Keratinocyte (primary cell): Measurements from ENCODE around the gene KRTAP1-5. TPM values are rescaled to one million over a fixed set of nuclear protein-coding genes. Genes with fewer than 3 reads are reported as not detected.

ENCODE experiments used
- DNase-seq: peaks from one replicate; pipeline ENCODE4 v3.0.0-alpha.2; 2011; ENCODE audit warnings: low read depth, missing footprints, low spot score
- FAIRE-seq: peaks from 2 replicates; lab custom pipeline; 2011; peaks lifted over from hg19 to GRCh38; lab: Jason Lieb, UNC
- H2AFZ ChIP-seq: 2 replicates; pipeline ENCODE4 v1.6.0; 2012; ENCODE audit warnings: low read length, control low read depth, inconsistent platforms; ENCODE audit not compliant: control insufficient read depth
- H3K27ac ChIP-seq: 2 replicates; pipeline ENCODE4 v1.5.1; 2011; ENCODE audit warnings: low read length; ENCODE audit not compliant: control insufficient read depth, insufficient read depth
- H3K27me3 ChIP-seq: 3 replicates; pipeline ENCODE4 v1.6.0; 2011; ENCODE audit warnings: low read length; ENCODE audit not compliant: control insufficient read depth, insufficient read depth; ENCODE audit errors: extremely low read depth
- H3K36me3 ChIP-seq, 2 experiments: 2 replicates in 1 of 2; 3 replicates in 1 of 2; pipeline ENCODE4 v1.5.1; 2011; ENCODE audit warnings: low read length in 2 of 2, mild to moderate bottlenecking in 1 of 2; ENCODE audit not compliant: control insufficient read depth in 2 of 2, insufficient read depth in 2 of 2; ENCODE audit errors: extremely low read depth in 1 of 2
- H3K4me1 ChIP-seq: 3 replicates; pipeline ENCODE4 v1.5.1; 2011; ENCODE audit warnings: low read length; ENCODE audit not compliant: control insufficient read depth, insufficient read depth; ENCODE audit errors: extremely low read depth
- H3K4me2 ChIP-seq: 3 replicates; pipeline ENCODE4 v1.6.0; 2011; ENCODE audit warnings: low read depth, low read length; ENCODE audit not compliant: control insufficient read depth, insufficient read depth; ENCODE audit errors: extremely low read depth
- H3K4me3 ChIP-seq, 3 experiments: fragments of 200-600 bp in 1 of 3; sonication (generic) in 1 of 3; 2 replicates in 2 of 3; 3 replicates in 1 of 3; pipeline ENCODE4 v1.5.1; 2011 to 2016; ENCODE audit warnings: low read length in 3 of 3, mild to moderate bottlenecking in 3 of 3, control low read depth in 2 of 3, inconsistent platforms in 1 of 3, low read depth in 1 of 3, mixed read lengths in 1 of 3, mixed run types in 1 of 3, moderate library complexity in 1 of 3; ENCODE audit not compliant: control insufficient read depth in 2 of 3, insufficient read depth in 2 of 3; ENCODE audit errors: extremely low read depth in 1 of 3
- H3K79me2 ChIP-seq: 2 replicates; pipeline ENCODE4 v1.6.0; 2012; ENCODE audit warnings: low read length; ENCODE audit not compliant: control insufficient read depth, insufficient read depth
- H3K9ac ChIP-seq: 3 replicates; pipeline ENCODE4 v1.6.0; 2011; ENCODE audit warnings: low read length; ENCODE audit not compliant: control insufficient read depth, insufficient read depth; ENCODE audit errors: extremely low read depth
- H3K9me1 ChIP-seq: 3 replicates; pipeline ENCODE4 v1.6.0; 2011; ENCODE audit warnings: low read length; ENCODE audit not compliant: control insufficient read depth, insufficient read depth; ENCODE audit errors: extremely low read depth
- H3K9me3 ChIP-seq: 2 replicates; pipeline ENCODE4 v1.5.1; 2012; ENCODE audit warnings: low read depth, low read length; ENCODE audit not compliant: control insufficient read depth
- H4K20me1 ChIP-seq: 3 replicates; pipeline ENCODE4 v1.6.0; 2011; ENCODE audit warnings: low read length; ENCODE audit not compliant: control insufficient read depth, insufficient read depth; ENCODE audit errors: extremely low read depth
- EZH2 ChIP-seq: IDR thresholded peaks from one replicate; pipeline ENCODE4 v1.6.1; 2012; ENCODE audit warnings: inconsistent platforms, mild to moderate bottlenecking, low read length, moderate library complexity
- dilution Hi-C: fragments of 300-500 bp; cut with MboI; formaldehyde crosslinking; loops from one replicate; pipeline ENCODE4 v1.7.0; 2020; ENCODE audit warnings: low sequenced_read_pairs; ENCODE audit not compliant: extremely low pct_ligation_motif_present
- polyA minus RNA-seq, 3 experiments: library from RNA; depleted of rRNA, polyadenylated mRNA; stranded (reverse); fragments of >200 nt; gene quantifications; 1 replicate in 1 of 3; 2 replicates in 1 of 3; 3 replicates in 1 of 3; pipeline ENCODE4 v1.2.3, GENCODE V29; 2011
- polyA plus RNA-seq, 5 experiments: library from polyadenylated mRNA; depleted of rRNA in 3 of 5; stranded (reverse) in 3 of 5; stranded (forward) in 1 of 5; unstranded in 1 of 5; fragments of >200 nt; gene quantifications; 1 replicate in 1 of 5; 2 replicates in 3 of 5; 3 replicates in 1 of 5; pipeline versions ENCODE4 v1.2.1 to v1.2.3, GENCODE V29; 2011 to 2012; ENCODE audit warnings: missing spikeins in 2 of 5, low read depth in 1 of 5, low replicate concordance in 1 of 5
- TF ChIP-seq, protein P1 (sequence below), 3 experiments: IDR thresholded peaks in 1 of 3; conservative IDR thresholded peaks in 1 of 3; optimal IDR thresholded peaks in 1 of 3; 2 replicates in 2 of 3; 3 replicates in 1 of 3; pipeline versions ENCODE3 to v1.5.1; 2011; ENCODE audit warnings: low read length in 3 of 3, mild to moderate bottlenecking in 3 of 3, moderate library complexity in 2 of 3, control low read depth in 1 of 3, inconsistent platforms in 1 of 3; ENCODE audit not compliant: insufficient read depth in 2 of 3; ENCODE audit errors: extremely low read depth in 1 of 3

The KRTAP1-5 gene, protein sequence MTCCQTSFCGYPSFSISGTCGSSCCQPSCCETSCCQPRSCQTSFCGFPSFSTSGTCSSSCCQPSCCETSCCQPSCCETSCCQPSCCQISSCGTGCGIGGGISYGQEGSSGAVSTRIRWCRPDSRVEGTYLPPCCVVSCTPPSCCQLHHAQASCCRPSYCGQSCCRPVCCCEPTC
- 0.05 to 0.23 TPM (median 0.08 TPM) in 3 replicates for polyA plus RNA-seq
- polyA plus RNA-seq (2011; ENCODE audit: low read depth): not detected
- polyA plus RNA-seq (2011; cell fraction: cytosol; rRNA removed): 0.06 and 0.09 TPM in 2 replicates
- 0.13 and 0.52 TPM in 2 replicates for polyA plus RNA-seq (2011; cell fraction: nucleus; rRNA removed)
- polyA plus RNA-seq (2012; ENCODE audit: low replicate concordance): not detected in 2 replicates
- not detected in 3 replicates for polyA minus RNA-seq
- polyA minus RNA-seq (2011; cell fraction: cytosol; rRNA and poly(A)+ RNA removed): not detected
- not detected in 2 replicates for polyA minus RNA-seq (2011; cell fraction: nucleus; rRNA and poly(A)+ RNA removed)

DNA sequence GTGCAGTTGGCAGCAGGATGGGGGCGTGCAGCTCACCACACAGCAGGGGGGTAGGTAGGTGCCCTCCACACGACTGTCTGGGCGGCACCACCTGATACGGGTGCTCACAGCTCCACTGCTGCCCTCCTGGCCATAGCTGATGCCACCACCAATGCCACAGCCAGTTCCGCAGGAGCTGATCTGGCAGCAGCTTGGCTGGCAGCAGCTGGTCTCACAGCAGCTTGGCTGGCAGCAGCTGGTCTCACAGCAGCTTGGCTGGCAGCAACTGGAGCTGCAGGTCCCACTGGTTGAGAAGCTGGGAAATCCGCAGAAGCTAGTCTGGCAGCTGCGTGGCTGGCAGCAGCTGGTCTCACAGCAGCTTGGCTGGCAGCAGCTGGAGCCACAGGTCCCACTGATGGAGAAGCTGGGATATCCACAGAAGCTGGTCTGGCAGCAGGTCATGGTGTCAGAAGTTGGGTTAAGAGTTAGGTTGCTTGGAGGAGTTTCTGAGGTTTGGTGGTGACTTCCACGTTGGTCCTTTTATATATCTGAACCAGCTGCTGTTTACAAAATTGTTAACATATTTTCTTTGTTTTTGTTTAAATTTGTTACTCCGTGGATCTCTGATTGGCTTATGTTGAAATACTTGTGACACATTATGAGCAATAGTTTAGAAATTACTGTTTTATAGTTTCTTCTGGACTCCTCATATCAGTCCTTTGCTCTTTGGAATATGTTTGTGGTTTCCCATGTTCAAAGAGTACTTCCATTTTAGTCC, at the start of gene KRTAP1-5:
Gene KRTAP1-5 (minus strand): TSS at position 494 of the 757 bp plus-strand sequence. CDS start 53 bp downstream, at position 441.
- no peaks in the 10 kb centered on the region for H3K9me3 ChIP-seq
- H3K4me1 ChIP-seq: peaks cover 7% of the 10 kb centered on the region
- H4K20me1 ChIP-seq: no peaks in the 10 kb centered on the region
- H3K4me2 ChIP-seq: peak within 1 kb of the TSS; percentile 48
- H3K27me3 ChIP-seq: no peaks in the 10 kb centered on the region
- FAIRE-seq (peak; percentile 70), DNase-seq (no peak)
- peak within 1 kb of the TSS; percentile 40 for H2AFZ ChIP-seq
- TF ChIP-seq, protein P1, sequence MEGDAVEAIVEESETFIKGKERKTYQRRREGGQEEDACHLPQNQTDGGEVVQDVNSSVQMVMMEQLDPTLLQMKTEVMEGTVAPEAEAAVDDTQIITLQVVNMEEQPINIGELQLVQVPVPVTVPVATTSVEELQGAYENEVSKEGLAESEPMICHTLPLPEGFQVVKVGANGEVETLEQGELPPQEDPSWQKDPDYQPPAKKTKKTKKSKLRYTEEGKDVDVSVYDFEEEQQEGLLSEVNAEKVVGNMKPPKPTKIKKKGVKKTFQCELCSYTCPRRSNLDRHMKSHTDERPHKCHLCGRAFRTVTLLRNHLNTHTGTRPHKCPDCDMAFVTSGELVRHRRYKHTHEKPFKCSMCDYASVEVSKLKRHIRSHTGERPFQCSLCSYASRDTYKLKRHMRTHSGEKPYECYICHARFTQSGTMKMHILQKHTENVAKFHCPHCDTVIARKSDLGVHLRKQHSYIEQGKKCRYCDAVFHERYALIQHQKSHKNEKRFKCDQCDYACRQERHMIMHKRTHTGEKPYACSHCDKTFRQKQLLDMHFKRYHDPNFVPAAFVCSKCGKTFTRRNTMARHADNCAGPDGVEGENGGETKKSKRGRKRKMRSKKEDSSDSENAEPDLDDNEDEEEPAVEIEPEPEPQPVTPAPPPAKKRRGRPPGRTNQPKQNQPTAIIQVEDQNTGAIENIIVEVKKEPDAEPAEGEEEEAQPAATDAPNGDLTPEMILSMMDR (optimal IDR thresholded peaks at IDR 0.05 in 1 of 3, IDR thresholded peaks at IDR 0.05 in 1 of 3, conservative IDR thresholded peaks at IDR 0.05 in 1 of 3; ENCODE audit: extremely low read depth in 1 of 3, insufficient read depth in 2 of 3, low read length in 3 of 3): no peak
- no peak for TF ChIP-seq EZH2
- no peak within 1 kb of the TSS for H3K27ac ChIP-seq
- H3K9ac ChIP-seq: no peak within 1 kb of the TSS
- H3K9me1 ChIP-seq: no peaks in the 10 kb centered on the region
- dilution Hi-C loops: no loop called here
- H3K36me3 ChIP-seq: no peaks in the 10 kb centered on the region
- no peak within 1 kb of the TSS for H3K4me3 ChIP-seq
- H3K79me2 ChIP-seq: no peaks in the 10 kb centered on the region

DNA sequence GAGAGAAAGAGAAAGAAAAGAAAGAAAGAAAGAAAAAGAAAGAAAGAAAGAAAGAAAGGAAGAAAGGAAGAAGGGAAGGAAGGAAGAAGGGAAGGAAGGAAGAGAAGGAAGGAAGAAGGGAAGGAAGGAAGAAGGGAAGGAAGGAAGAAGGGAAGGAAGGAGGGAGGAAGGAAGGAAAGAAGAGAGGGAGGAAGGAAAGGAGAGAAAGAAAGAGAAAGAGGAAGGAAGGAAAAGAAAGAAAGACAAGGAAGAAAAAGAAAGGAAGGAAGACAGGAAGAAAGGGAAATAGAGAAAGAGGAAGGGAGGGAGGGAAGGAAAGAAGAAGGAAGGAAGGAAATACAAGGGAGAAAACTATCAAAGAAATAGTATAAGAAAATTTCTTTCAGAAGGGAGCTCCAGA, 49.8 kb upstream of the KRTAP1-5 start:
- FAIRE-seq (no peak), DNase-seq (no peak)
- no peaks in the 10 kb centered on the region for H3K4me1 ChIP-seq
- dilution Hi-C loops: no loop called here
- H3K4me3 ChIP-seq: no peak overlapping the region
- H3K27ac ChIP-seq: no peak overlapping the region
- no peaks in the 10 kb centered on the region for H3K9me1 ChIP-seq
- H3K4me2 ChIP-seq: no peak overlapping the region
- no peaks in the 10 kb centered on the region for H3K79me2 ChIP-seq
- H4K20me1 ChIP-seq: no peaks in the 10 kb centered on the region
- H3K9me3 ChIP-seq: no peaks in the 10 kb centered on the region
- H3K36me3 ChIP-seq: no peaks in the 10 kb centered on the region
- no peak overlapping the region for H3K9ac ChIP-seq
- TF ChIP-seq, protein P1 (optimal IDR thresholded peaks at IDR 0.05 in 1 of 3, IDR thresholded peaks at IDR 0.05 in 1 of 3, conservative IDR thresholded peaks at IDR 0.05 in 1 of 3; ENCODE audit: extremely low read depth in 1 of 3, insufficient read depth in 2 of 3, low read length in 3 of 3): no peak
- no peak for TF ChIP-seq EZH2
- H2AFZ ChIP-seq: no peak overlapping the region
- H3K27me3 ChIP-seq: no peaks in the 10 kb centered on the region
